GM18868 (cell line): ENCODE data around the gene EVX1.

Experiments used
- ATAC-seq: cut with Tn5 transposase; IDR thresholded peaks from one replicate; pipeline ENCODE4 v1.9.1; 2021; ENCODE audit warnings: mild to moderate bottlenecking, moderate library complexity; ENCODE audit not compliant: unreplicated experiment

Gene EVX1

DNA sequence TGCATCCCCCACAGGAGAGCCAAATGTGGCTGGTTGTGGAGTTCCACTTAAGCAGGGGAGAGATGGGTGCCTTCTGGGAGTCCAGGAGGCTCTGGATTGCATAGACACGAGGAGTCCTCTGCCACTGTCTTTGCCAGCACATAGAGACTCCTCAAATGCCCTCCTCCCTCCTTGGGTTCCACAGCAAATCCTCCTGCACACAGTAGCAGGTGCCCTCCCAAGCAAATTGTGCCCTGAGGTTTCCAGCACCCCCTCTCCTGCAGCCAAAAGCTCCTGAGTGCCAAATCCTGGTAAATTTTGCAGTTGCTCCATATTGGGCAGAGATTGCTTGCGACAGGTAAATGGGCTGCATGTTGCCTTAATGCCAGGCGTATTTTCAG is 5.8 kb downstream of the EVX1 start:
- ATAC-seq = no peak

DNA sequence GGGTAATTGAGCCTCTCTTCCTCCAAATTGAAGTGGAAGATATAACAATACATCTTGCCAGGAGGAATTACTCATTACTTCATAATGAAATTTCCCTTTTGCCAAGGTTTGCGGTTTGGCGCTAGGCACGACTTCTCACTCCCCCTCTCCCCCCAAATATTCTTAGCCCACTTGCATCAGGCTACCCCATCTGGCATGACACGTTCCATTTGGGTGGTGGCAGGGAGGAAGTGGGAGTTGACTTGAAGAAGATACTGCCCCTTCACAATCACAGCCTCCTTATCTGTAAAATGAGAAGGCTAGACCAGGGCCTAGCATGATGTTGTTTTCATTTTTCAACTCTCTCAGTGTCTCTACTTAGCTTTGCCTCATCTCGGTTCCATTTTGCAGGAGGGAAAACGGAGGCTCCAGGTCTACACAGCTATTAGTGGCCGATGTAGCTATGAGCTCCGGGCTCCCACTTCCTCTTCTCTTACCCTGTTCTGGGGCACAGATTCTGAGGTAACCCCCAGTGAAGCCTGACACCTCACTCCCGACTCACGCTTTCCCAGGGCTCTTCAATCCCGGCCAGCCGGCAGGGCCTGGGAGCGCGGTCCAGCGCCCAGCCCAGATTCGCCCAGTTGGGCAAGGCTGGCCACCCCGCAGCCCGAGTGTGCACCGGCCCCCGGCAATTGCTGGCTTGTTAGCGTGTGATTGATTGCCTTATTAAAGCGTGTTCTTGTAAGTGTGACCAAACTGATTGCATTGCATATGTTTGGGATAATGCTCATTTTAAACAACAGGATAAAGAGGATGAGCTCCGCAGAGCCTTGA is 6.5 kb downstream of the EVX1 start:
- ATAC-seq = no peak

DNA sequence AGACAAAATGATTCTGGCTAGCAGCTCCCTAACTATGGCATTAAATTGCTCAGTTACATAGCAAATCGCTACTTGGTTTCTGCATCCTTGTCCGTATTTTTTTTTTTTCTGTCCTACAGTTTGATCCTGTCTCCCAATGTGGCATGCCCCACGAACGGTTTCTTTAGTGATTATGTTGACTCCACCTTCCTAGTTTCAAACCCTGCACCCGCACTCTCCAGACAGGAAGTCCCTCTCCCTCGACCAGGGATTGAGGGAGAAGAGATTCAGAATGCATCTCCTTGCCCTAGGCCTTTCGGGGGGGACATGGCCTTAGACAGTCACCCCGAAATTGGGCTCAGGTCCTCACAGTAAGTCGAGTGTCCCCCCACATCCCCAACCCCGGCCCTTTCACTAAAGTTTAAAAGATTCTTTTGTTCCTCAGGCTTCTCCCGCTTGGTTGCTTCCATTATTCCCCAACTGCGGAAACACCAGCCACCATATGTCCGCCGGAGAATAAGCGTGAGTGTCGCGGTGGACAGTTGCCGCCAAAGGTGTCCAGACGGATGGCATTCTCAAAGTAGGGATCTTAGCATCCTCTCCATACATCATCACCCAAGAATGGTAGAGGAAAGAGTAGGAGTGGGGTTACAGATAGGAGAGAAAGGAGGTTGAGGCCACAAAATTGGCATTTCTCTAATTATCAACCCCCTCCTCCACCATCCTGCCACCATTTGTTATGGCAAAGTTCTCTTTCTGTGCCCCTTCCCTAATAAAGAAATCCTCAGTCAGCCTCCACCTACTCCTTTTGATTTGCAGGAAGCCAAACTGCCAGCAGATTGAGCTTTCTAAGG is 7.3 kb downstream of the EVX1 start:
- no peak for ATAC-seq

DNA sequence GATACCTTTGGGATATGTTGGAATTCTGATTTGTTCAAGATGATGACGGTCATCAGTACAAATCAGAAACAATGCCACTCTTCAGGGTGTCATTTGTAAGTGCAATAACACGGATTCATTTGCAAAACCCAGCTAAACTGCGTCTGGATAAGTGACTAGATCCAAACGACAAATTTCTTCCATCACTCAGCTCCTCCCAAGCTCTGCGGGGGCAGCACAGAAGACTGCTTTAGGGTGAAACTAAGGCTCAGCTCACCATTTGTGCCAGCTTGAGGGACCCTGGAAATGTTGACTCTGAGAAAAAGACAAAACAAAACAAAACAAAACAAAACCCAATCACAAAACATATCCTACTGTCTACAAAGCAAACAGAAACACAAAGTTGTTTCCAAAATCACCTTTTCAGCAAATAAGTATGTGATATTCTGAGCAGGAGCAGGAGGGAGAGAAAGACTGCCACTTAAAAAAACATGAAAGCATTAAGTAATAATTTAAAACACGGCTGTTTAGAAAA is 8.0 kb downstream of the EVX1 start:
- ATAC-seq = no peak

DNA sequence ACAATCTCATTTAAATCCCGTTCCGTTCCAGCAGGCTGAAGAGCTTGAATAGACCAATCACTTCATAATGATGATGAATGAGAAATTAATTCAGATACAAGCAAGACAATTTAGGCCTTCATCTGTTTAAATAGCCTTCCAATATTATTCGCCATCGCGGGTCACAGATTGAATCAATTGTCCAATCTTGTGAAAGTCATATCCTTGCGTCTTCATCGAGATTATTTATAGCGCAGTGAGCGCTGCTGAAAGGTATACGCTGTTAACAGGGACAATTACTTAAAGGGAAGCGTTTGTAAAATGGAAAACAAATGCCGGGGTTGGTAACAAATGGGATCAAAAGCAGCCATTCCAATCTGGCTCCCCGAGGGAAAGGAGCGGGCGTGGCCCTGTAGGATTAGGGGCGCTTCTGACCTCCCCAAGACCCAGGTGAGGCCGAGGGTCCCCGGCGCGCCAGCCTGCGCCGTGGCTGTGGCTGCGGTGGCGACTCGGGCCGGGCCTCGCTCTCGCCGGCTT is 8.6 kb downstream of the EVX1 start:
- no peak for ATAC-seq

DNA sequence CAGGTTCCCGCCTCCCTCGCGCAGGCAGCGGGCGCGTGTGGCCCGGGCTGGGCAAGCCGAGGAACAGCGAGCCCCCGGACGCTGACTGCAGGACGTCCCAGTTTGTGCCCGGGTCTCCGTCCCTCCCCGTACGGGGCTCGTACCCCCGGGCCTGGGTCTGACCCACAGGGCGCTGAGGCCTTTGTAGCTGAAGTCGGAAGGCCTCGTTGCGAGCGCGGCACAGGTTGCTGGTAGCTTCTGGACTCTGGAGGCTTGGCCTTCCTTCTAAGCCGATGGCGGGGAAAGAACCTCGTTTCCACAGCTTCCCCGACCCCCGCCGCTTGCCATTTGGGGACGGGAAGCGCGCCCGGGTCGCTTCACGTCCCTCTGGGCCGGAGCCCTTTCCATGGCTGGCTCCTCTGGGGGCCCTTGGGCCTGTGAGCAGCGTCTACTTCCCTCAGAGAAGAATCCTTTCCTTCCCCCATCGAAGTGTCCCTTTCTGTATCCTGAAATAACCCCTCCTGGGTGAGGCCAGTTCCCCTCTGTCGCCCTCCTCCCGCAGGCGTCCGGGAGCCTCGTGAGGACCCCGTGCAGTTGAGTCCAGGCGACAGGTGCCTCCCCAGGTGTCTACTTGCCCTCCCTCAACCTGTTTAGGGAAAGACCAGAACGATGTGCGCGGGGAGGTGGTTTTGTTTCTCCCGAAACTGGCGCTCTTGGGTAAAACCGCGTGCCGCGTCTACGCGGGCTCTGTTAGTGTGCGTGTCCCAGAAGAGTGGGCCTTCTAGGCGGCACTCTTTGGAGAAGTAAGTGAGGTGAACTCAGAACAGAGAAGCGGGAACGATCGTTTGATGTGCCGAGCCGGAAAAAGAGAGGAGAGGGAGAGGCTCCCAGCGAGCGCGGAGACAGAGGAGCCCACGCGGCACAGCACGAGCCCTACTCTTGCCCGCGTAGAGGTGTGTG is 9.3 kb downstream of the EVX1 start:
- ATAC-seq = no peak

DNA sequence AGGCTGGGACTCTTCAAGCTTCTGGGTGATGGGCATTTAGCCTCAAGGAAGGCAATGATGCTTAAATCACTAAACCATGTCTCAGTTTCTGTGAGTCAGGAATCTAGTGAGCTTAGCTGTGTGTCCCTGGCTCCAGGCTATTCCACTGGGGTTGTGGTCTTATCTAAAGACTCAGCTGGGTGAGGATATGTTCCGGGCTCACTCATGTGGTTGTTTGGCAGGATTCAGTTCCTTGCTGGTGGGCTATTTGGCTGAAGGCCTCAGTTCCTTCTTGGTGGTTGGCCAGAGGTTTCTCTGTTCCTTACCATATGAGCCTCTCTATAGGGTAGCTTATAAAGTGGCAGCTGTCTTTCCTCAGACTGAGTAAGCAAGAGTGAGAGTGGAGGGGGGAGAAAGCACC is 12.0 kb downstream of the EVX1 start:
- ATAC-seq = no peak

DNA sequence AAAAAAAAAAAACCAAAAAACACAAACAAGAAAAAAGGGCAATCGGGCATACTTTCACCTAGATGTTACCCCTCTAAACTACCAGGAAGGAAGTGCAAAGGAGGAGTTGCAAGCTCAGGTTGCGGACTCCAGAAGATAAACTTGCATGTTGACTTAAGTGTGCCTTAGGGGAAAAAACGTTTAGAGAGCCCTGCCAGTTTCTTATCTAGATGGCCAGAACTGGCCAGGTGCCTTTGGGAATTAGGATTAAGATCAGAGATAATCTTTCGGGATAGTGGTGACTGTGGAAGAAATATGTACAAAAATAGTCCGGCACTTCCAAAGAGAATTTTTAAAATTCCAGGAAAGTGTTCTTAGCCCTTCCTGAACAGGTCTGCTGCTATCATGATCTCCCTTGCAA is 17.6 kb downstream of the EVX1 start:
- ATAC-seq = no peak

DNA sequence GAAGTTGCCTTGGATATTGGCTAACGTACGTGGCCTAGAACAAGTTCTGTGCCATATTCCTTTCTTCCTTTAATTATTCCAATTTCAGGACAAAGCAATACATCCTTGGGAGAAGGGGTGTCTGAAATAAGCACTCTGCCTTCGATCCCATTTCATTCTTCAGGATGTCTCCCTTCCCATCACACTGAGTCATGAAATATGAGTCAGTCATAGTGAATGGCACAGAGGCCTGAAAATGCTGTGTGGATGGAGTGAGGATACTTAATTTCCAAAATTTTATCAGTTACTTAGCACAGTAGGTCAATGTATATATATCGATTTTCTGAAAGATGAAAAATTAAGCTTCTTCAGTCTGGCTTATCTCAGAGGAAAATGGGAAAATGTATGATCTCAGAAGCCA is 19.5 kb downstream of the EVX1 start:
- ATAC-seq = no peak

DNA sequence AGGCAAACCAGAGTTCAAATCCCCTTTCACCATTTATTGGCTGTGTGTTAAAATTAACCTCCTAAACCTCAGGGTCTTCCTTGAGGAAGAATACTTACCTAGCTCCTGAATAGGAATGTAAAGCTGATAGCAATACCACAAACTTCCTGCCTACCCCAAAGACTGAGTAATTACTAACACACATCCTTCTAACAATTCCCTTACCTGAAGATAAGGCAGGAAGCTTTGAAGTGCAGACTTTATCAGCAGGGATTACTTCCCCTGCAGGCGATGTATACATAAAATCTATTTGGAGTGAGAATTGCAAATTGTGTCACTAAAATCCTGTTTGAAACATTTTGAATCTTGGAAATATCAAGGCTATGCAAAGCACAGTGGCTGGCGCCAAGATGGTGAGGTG is 21.2 kb downstream of the EVX1 start:
- ATAC-seq = no peak

DNA sequence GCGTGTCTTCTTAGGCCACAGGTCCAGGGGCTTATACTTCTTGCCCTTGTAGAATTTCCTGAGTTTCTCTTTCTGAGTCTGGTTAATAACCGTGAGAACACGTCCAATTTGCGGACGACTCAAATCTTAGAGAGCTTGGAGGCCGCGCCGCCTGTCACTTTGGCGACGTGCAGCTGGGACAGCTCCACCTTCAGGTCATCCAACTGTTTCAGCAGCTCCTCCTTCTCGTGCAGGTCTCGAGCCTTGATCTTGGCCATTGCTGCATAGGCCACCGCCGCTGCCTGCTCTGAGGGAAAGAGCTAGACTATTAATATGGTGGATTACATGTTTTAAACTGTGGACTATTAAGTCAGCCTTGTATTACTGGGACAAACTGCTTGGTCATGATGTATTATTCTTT is 26.9 kb downstream of the EVX1 start:
- no peak for ATAC-seq

DNA sequence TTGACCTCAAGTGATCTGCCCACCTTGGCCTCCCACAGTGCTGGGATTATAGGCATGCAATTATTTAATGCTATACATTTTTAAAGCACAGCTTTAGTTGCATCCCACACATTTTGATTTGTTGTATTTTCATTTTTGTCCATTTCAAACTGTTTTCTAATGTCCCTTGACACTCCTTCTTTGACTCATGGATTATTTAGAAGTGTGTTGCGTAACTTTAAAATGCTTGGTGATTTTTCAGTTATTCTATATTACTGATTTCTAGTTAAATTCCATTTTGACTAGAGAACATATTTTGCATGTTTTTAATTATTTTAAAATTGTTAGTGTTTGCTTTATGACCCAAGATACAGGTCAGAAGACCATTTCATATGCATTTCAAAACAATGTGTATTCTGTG is 28.8 kb downstream of the EVX1 start:
- no peak for ATAC-seq

DNA sequence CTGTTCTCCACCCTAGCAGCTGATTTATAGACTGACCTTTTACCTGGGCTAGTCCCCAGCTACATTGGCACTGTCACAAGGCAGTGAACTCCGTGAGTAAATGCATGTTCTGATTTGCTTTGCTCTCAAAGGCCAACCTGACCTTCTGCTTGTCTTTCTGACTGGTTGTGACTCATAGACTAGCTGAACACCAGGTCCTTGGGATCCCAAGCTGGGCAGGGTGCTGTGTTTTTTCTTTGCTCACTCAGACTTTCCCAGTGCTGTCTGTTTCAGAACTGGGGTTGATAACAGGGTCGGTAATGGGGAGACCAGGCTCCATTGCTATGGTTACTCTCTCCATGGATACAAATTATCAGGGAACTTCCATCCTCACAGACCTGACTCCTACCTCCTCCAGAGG is 35.0 kb downstream of the EVX1 start:
- no peak for ATAC-seq

DNA sequence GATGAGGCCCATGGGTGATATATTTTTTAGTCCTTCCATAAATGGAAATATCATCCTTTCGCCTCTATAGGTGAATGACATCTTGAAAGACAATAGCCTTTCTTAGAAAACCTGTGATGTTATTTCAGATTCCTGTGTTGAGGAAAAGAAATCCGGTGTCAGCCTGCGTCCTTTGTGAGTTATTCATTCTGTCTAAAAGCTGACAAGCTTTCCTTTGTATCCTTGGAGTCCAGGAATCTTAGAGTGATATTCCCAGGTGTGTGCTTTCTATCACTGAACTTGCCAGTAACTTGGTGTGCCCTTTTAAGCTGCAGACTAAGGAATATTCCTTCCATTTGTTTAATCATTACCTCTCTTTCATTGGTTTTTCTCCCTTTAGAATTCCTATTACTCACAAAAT is 41.0 kb downstream of the EVX1 start:
- ATAC-seq = no peak

DNA sequence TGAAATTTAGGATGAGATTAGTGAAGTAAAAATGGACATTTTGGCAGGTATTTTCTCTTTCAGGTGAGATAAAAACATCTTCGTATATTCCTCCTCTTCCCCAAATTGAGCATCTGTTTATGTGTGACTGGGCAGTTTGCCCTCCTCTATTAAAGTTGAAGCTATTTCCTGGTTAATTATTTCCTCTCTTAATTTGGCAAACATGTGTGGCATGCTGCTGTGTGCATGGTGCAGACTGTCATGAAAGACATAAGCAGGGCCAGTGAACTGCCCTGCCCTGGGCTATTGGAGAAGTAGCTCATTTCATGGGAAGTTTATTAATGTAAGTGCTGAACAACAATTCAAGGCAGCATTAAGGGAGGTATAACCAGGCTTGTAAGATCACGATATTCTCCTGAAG is 52.6 kb downstream of the EVX1 start:
- no peak for ATAC-seq

DNA sequence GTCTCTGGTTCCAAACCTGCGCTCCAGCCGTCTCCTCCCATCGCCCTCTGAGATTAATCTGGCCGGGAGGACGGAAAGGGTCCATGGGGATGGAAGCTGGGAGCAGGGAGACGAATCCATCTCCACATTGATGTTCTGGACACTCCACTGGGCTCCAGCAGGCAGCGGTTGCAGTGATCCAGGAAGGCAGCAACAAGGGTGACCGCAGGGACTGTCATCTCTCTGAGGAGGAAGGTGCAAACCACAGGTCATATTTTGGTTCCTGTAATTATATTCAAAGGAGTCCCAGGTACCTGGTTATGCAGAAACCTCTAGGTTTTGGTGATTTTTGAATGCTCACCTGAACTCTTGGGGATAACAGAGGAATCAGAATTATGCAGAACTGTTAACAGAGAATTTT is 54.8 kb downstream of the EVX1 start:
- ATAC-seq = no peak
